ENCODE data around the gene WWC2. TPM values are rescaled to one million over a fixed set of nuclear protein-coding genes. Genes with fewer than 3 reads are reported as not detected.

Gene WWC2
- total RNA-seq, 1 donor from 2014 or later = 48.0 TPM

DNA sequence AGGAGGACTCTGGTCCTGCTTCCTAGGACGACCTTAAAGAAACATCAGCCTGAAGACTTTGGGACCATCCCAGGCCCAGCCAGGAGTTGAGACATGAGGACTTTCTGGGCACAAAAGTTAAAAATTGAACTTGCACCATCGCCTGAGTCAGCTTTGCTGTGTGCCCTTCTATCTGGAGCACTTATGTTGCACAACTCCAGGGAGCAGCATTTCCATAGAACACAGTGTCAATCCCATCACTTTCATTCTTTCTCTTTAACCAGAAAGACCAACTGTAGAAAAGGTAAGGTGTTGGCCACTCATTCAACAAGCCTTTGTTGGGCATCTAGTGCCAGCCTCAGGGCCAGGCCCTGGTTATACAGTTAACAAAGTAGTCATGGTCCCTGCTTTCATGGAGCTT, 231.8 kb downstream of the WWC2 start:
- TF ChIP-seq, protein P1, sequence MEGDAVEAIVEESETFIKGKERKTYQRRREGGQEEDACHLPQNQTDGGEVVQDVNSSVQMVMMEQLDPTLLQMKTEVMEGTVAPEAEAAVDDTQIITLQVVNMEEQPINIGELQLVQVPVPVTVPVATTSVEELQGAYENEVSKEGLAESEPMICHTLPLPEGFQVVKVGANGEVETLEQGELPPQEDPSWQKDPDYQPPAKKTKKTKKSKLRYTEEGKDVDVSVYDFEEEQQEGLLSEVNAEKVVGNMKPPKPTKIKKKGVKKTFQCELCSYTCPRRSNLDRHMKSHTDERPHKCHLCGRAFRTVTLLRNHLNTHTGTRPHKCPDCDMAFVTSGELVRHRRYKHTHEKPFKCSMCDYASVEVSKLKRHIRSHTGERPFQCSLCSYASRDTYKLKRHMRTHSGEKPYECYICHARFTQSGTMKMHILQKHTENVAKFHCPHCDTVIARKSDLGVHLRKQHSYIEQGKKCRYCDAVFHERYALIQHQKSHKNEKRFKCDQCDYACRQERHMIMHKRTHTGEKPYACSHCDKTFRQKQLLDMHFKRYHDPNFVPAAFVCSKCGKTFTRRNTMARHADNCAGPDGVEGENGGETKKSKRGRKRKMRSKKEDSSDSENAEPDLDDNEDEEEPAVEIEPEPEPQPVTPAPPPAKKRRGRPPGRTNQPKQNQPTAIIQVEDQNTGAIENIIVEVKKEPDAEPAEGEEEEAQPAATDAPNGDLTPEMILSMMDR (IDR thresholded peaks at IDR 0.05) = no peak
- no peak overlapping the region for H3K4me3 Mint-ChIP-seq (ENCODE audit: unreplicated experiment)
- H3K27ac Mint-ChIP-seq (ENCODE audit: unreplicated experiment) = no peak overlapping the region
- no peaks in the 10 kb centered on the region for H3K27me3 Mint-ChIP-seq (ENCODE audit: low read depth)
- H3K36me3 Mint-ChIP-seq (ENCODE audit: low read depth) = peaks cover 5% of the 10 kb centered on the region
- DNase-seq (ENCODE audit: low spot score) = no peak
- peaks cover 48% of the 10 kb centered on the region for H3K4me1 Mint-ChIP-seq (ENCODE audit: low read depth)
- H3K9me3 Mint-ChIP-seq (ENCODE audit: low read depth) = peaks cover 16% of the 10 kb centered on the region

DNA sequence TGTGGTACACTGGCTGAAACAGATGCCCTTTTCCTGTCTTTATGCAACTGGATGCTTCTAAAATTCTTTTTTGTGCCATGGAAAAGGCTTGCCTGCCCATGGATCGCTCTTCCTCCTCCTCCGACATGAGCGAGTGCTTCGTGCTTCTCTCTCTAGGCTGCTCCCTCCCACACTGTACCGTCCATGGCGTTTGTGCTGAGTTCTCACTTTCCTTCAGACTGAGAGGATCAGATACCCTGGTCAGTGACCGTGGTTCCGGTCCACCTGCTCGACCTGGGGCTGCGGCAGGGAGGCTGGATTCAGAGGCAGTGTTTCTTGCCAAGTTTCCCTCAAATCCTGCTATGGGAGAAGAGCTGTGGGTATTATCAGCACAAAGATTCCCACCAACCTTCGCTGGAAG, 233.4 kb downstream of the WWC2 start:
- peaks cover 2% of the 10 kb centered on the region for H3K36me3 Mint-ChIP-seq (ENCODE audit: low read depth)
- TF ChIP-seq, protein P1 (IDR thresholded peaks at IDR 0.05) = no peak
- peaks cover 6% of the 10 kb centered on the region for H3K9me3 Mint-ChIP-seq (ENCODE audit: low read depth)
- no peak for DNase-seq (ENCODE audit: low spot score)
- H3K27ac Mint-ChIP-seq (ENCODE audit: unreplicated experiment) = no peak overlapping the region
- H3K4me3 Mint-ChIP-seq (ENCODE audit: unreplicated experiment) = no peak overlapping the region
- H3K27me3 Mint-ChIP-seq (ENCODE audit: low read depth) = no peaks in the 10 kb centered on the region
- H3K4me1 Mint-ChIP-seq (ENCODE audit: low read depth) = peaks cover 47% of the 10 kb centered on the region

DNA sequence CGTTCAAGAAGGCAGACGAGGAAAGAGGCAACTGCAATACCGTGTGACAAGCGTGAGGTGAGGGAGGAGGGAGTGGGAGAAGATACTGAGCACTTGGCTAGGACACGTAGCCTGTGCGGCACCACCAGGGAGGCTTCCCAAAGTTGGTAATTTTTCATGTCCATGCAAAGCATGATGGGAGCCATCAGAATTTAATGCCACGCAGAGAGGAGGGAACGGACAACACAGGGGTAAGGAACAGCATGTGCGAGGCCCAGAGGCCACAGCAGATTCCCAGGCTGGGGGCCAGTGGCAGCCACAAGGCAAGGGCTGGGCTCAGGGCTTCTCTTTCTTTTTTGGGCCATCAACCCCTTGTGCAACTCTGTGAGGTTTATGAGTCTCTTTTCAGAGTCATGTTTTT, 234.1 kb downstream of the WWC2 start:
- TF ChIP-seq, protein P1 (IDR thresholded peaks at IDR 0.05) = no peak
- H3K4me1 Mint-ChIP-seq (ENCODE audit: low read depth) = peaks cover 48% of the 10 kb centered on the region
- H3K27ac Mint-ChIP-seq (ENCODE audit: unreplicated experiment) = no peak overlapping the region
- H3K27me3 Mint-ChIP-seq (ENCODE audit: low read depth) = no peaks in the 10 kb centered on the region
- H3K4me3 Mint-ChIP-seq (ENCODE audit: unreplicated experiment) = no peak overlapping the region
- no peak for DNase-seq (ENCODE audit: low spot score)
- peaks cover 6% of the 10 kb centered on the region for H3K9me3 Mint-ChIP-seq (ENCODE audit: low read depth)
- peaks cover 2% of the 10 kb centered on the region for H3K36me3 Mint-ChIP-seq (ENCODE audit: low read depth)

DNA sequence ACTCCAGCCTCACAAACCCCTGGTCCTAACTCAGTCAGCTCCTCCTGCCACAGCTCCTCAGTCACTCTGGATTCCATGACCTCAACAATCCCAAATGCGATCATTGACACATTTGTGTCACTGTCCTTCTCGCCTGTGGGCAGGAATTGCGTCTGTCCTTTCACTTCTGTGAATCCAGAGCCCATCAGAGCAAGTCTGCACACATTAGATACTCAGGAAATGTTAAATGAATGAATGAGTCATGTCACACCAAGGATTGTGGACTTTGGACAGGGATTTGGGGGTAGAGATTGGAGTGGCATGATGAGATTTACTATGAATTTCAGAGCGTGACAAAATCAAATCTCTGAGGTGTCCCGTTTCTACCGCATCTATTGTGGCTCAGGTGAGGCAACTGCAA, 234.9 kb downstream of the WWC2 start:
- DNase-seq (ENCODE audit: low spot score) = no peak
- no peak overlapping the region for H3K4me3 Mint-ChIP-seq (ENCODE audit: unreplicated experiment)
- no peaks in the 10 kb centered on the region for H3K27me3 Mint-ChIP-seq (ENCODE audit: low read depth)
- H3K36me3 Mint-ChIP-seq (ENCODE audit: low read depth) = peaks cover 3% of the 10 kb centered on the region
- peaks cover 6% of the 10 kb centered on the region for H3K9me3 Mint-ChIP-seq (ENCODE audit: low read depth)
- H3K4me1 Mint-ChIP-seq (ENCODE audit: low read depth) = peaks cover 40% of the 10 kb centered on the region
- TF ChIP-seq, protein P1 (IDR thresholded peaks at IDR 0.05) = no peak
- H3K27ac Mint-ChIP-seq (ENCODE audit: unreplicated experiment) = no peak overlapping the region

DNA sequence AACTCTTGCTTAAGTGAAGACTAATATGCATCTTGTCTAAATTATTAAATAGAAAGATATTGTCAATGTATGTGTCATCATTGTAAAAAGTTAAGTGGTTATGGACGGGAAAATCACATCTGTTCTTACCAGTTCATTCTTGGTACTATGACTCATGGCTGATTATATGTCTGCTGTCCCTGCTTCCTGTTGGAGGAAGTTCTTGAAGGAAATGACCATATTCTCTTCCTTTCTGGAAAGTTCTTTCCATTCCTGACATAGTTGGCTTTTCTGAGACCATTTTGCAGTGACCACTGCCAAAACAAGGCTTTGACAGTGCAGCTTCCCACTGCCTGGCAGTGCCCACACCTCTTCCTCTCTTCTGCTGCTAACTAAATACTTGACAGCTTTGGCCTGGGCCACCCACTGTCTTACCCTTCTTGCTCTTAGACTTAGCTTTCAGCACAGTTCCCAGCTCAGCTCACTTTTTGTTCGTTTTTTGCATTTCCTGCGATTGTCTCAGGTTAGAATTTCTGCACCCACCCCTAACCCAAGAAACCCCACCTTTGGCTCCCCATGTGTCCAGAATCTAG, 236.4 kb downstream of the WWC2 start:
- Mint-ChIP-seq H3K4me3 (ENCODE audit: unreplicated experiment) (no peak overlapping the region), H3K4me1 (ENCODE audit: low read depth) (peaks cover 27% of the 10 kb centered on the region), H3K9me3 (ENCODE audit: low read depth) (peaks cover 4% of the 10 kb centered on the region), H3K27me3 (ENCODE audit: low read depth) (no peaks in the 10 kb centered on the region), H3K36me3 (ENCODE audit: low read depth) (peaks cover 3% of the 10 kb centered on the region), H3K27ac (ENCODE audit: unreplicated experiment) (peak overlapping the region; percentile 80)
- TF ChIP-seq, protein P1 (IDR thresholded peaks at IDR 0.05) = no peak
- DNase-seq (ENCODE audit: low spot score) = no peak
